ENCODE measurements around the gene BLID. TPM values are rescaled to one million over a fixed set of nuclear protein-coding genes. Genes with fewer than 3 reads are reported as not detected.

BLID gene
- total RNA-seq, 1 experiment from 2014 or later = not detected

DNA sequence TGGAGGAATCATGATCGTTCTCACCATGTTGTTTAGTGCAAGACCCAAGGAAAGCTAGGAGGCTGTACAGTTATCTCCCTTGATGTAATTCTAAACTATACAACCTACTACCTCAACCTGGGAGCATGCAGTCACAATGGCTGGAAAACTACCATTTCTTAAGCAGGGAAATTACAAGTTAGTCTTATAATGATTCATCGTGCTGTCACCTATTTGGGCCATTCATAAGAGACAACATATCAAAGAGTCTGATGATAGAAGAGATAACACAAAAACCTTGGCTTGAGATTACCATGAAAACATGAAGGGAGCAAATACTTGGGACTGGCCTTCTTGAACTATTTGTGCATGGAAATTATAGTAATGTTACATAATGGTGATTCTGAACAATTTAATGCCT, 30.5 kb upstream of the BLID start:
- no peak overlapping the region for H3K4me3 ChIP-seq (ENCODE audit: low read depth, low read length)
- H3K36me3 ChIP-seq (ENCODE audit: control insufficient read depth, insufficient read depth, low read length) = no peaks in the 10 kb centered on the region
- intact Hi-C loops (cut with micrococcal nuclease; ENCODE audit: unreplicated experiment) = no loop called here
- POLR2A ChIA-PET = no interaction called here
- Mint-ChIP-seq H3K27ac (ENCODE audit: unreplicated experiment) (no peak overlapping the region), H3K9me3 (ENCODE audit: unreplicated experiment) (no peaks in the 10 kb centered on the region), H3K27me3 (ENCODE audit: insufficient read depth, unreplicated experiment) (peaks cover 21% of the 10 kb centered on the region), H3K4me3 (ENCODE audit: unreplicated experiment) (no peak overlapping the region), H3K4me1 (ENCODE audit: low read depth, unreplicated experiment) (peaks cover 12% of the 10 kb centered on the region), H3K36me3 (ENCODE audit: insufficient read depth, unreplicated experiment) (no peaks in the 10 kb centered on the region)
- no peak for DNase-seq
- BruUV-seq (replicated peaks) = no TSS peak
- TF ChIP-seq, protein P1, sequence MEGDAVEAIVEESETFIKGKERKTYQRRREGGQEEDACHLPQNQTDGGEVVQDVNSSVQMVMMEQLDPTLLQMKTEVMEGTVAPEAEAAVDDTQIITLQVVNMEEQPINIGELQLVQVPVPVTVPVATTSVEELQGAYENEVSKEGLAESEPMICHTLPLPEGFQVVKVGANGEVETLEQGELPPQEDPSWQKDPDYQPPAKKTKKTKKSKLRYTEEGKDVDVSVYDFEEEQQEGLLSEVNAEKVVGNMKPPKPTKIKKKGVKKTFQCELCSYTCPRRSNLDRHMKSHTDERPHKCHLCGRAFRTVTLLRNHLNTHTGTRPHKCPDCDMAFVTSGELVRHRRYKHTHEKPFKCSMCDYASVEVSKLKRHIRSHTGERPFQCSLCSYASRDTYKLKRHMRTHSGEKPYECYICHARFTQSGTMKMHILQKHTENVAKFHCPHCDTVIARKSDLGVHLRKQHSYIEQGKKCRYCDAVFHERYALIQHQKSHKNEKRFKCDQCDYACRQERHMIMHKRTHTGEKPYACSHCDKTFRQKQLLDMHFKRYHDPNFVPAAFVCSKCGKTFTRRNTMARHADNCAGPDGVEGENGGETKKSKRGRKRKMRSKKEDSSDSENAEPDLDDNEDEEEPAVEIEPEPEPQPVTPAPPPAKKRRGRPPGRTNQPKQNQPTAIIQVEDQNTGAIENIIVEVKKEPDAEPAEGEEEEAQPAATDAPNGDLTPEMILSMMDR (IDR thresholded peaks at IDR 0.05; ENCODE audit: insufficient read depth in 1 of 2, low read depth in 1 of 2, low read length in 1 of 2, severe bottlenecking in 1 of 2, unreplicated experiment in 1 of 2) = no peak
- no peaks in the 10 kb centered on the region for H3K9me3 ChIP-seq
- H3K27me3 ChIP-seq (replicated peaks; ENCODE audit: control insufficient read depth, insufficient read depth, low read length) = no peaks in the 10 kb centered on the region
- H3K4me1 ChIP-seq = peaks cover 9% of the 10 kb centered on the region; the same call in 1 of the 2 replicates
- CTCF ChIA-PET = no interaction called here

DNA sequence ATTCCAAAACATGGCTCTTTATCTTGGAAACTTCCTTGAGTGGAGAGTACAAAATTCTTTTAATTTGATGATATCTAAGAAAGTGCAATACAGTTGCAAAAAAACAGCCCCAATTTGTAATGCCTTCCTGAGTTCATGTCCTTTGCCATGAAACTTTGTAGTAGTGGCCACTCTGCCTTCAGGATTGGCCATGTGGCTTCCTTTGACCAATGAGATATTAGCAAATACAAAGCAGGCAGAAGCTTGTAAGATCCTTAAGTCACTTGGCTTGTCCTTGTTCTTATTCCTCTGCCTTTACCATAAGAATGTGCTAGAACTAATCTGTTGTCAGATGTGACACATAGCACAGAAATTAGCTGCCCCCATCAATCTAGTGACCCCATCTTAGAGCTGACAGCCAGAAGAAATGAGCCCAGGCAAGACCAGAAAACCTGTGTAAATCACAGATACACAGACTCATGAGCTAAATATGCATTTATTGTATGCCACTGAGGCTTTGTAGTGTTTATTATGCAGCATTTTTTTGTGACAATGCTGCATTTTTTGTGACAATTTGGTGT, 29.8 kb upstream of the BLID start:
- Histone ChIP-seq H3K27me3 (replicated peaks; ENCODE audit: control insufficient read depth, insufficient read depth, low read length) (no peaks in the 10 kb centered on the region), H3K36me3 (ENCODE audit: control insufficient read depth, insufficient read depth, low read length) (no peaks in the 10 kb centered on the region), H3K4me3 (ENCODE audit: low read depth, low read length) (no peak overlapping the region), H3K9me3 (no peaks in the 10 kb centered on the region), H3K4me1 (peaks cover 2% of the 10 kb centered on the region; the same call in 1 of the 2 replicates)
- DNase-seq = no peak
- TF ChIP-seq, protein P1 (IDR thresholded peaks at IDR 0.05; ENCODE audit: insufficient read depth in 1 of 2, low read depth in 1 of 2, low read length in 1 of 2, severe bottlenecking in 1 of 2, unreplicated experiment in 1 of 2) = no peak
- intact Hi-C loops (cut with micrococcal nuclease; ENCODE audit: unreplicated experiment) = no loop called here
- no peaks in the 10 kb centered on the region for H3K9me3 Mint-ChIP-seq (ENCODE audit: unreplicated experiment)
- H3K4me3 Mint-ChIP-seq (ENCODE audit: unreplicated experiment) = no peak overlapping the region
- peaks cover 22% of the 10 kb centered on the region for H3K27me3 Mint-ChIP-seq (ENCODE audit: insufficient read depth, unreplicated experiment)
- no peaks in the 10 kb centered on the region for H3K36me3 Mint-ChIP-seq (ENCODE audit: insufficient read depth, unreplicated experiment)
- H3K4me1 Mint-ChIP-seq (ENCODE audit: low read depth, unreplicated experiment) = peaks cover 12% of the 10 kb centered on the region
- POLR2A ChIA-PET = no interaction called here
- CTCF ChIA-PET = no interaction called here
- no peak overlapping the region for H3K27ac Mint-ChIP-seq (ENCODE audit: unreplicated experiment)
- no TSS peak for BruUV-seq (replicated peaks)

DNA sequence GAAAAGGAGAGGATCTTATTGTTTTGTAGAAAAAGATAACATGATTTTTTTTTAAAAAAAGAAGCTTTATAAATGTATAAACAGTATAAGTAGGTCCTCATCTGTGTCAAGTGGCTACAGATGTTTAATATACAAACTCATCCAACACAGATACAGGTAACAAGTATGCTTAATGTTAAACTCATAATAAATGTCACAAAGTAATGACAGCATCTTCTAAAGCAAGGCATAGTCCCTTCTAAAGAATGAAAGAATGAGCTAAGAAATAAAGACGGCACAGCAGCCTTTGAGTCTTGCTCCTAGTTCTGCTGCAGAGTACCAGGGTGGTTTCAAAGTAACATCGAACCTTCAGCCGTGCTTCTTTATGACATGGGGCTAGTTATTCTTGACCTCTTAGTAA, 28.7 kb upstream of the BLID start:
- ChIA-PET POLR2A (no interaction called here), CTCF (no interaction called here)
- H3K4me3 Mint-ChIP-seq (ENCODE audit: unreplicated experiment) = no peak overlapping the region
- TF ChIP-seq, protein P1 (IDR thresholded peaks at IDR 0.05; ENCODE audit: insufficient read depth in 1 of 2, low read depth in 1 of 2, low read length in 1 of 2, severe bottlenecking in 1 of 2, unreplicated experiment in 1 of 2) = no peak
- H3K4me1 Mint-ChIP-seq (ENCODE audit: low read depth, unreplicated experiment) = peaks cover 7% of the 10 kb centered on the region
- no peak overlapping the region for H3K27ac Mint-ChIP-seq (ENCODE audit: unreplicated experiment)
- intact Hi-C loops (cut with micrococcal nuclease; ENCODE audit: unreplicated experiment) = no loop called here
- no peaks in the 10 kb centered on the region for H3K9me3 Mint-ChIP-seq (ENCODE audit: unreplicated experiment)
- no peaks in the 10 kb centered on the region for H3K4me1 ChIP-seq
- no peak for DNase-seq
- H3K36me3 Mint-ChIP-seq (ENCODE audit: insufficient read depth, unreplicated experiment) = no peaks in the 10 kb centered on the region
- no peaks in the 10 kb centered on the region for H3K36me3 ChIP-seq (ENCODE audit: control insufficient read depth, insufficient read depth, low read length)
- H3K27me3 ChIP-seq (replicated peaks; ENCODE audit: control insufficient read depth, insufficient read depth, low read length) = no peaks in the 10 kb centered on the region
- no peak overlapping the region for H3K4me3 ChIP-seq (ENCODE audit: low read depth, low read length)
- no peaks in the 10 kb centered on the region for H3K9me3 ChIP-seq
- no TSS peak for BruUV-seq (replicated peaks)
- peaks cover 25% of the 10 kb centered on the region for H3K27me3 Mint-ChIP-seq (ENCODE audit: insufficient read depth, unreplicated experiment)
